Stimulated activated CD8-positive, alpha-beta memory T cell treated with anti-CD3 and anti-CD28 coated beads, Interleukin-7, amount 100 ng/mL, for 1 hour (primary cell): ENCODE results near the gene ABLIM2.

Experiments used
- DNase-seq, 2 donors: peaks; one replicate each; pipeline ENCODE4 v3.0.0-alpha.2; 2020; ENCODE audit warnings: low read depth in 2 of 2

Gene ABLIM2

GRCh38 chr4:8175686-8176085 lies 17.1 kb upstream of the ABLIM2 start:
- no peak for DNase-seq

GRCh38 chr4:8174970-8175369 lies 16.4 kb upstream of the ABLIM2 start:
- DNase-seq = no peak

- DNase-seq = no peak
Observed at GRCh38 chr4:8173492-8174242, 15.1 kb upstream of the ABLIM2 start.

- DNase-seq = no peak
Observed at GRCh38 chr4:8171984-8172924, 13.6 kb upstream of the ABLIM2 start.

GRCh38 chr4:8171266-8171665 lies 12.7 kb upstream of the ABLIM2 start:
- no peak for DNase-seq

GRCh38 chr4:8170341-8170740 lies 11.7 kb upstream of the ABLIM2 start:
- DNase-seq = no peak

- DNase-seq = no peak
Observed at GRCh38 chr4:8169763-8170162, 11.2 kb upstream of the ABLIM2 start.

- no peak for DNase-seq
Observed at GRCh38 chr4:8168832-8169598, 10.4 kb upstream of the ABLIM2 start.

- no peak for DNase-seq
Observed at GRCh38 chr4:8168232-8168631, 9.6 kb upstream of the ABLIM2 start.

- DNase-seq = no peak
Observed at GRCh38 chr4:8167815-8168214, 9.2 kb upstream of the ABLIM2 start.

GRCh38 chr4:8167291-8167690 lies 8.7 kb upstream of the ABLIM2 start:
- DNase-seq = no peak

GRCh38 chr4:8165374-8165896 lies 6.8 kb upstream of the ABLIM2 start:
- no peak for DNase-seq

GRCh38 chr4:8164687-8165086 lies 6.1 kb upstream of the ABLIM2 start:
- DNase-seq = no peak

- no peak for DNase-seq
Observed at GRCh38 chr4:8164194-8164565, 5.6 kb upstream of the ABLIM2 start.

GRCh38 chr4:8163436-8164193 lies 5.0 kb upstream of the ABLIM2 start:
- DNase-seq = no peak

- DNase-seq = no peak
Observed at GRCh38 chr4:8163026-8163425, 4.4 kb upstream of the ABLIM2 start.

GRCh38 chr4:8162625-8163024 lies 4.0 kb upstream of the ABLIM2 start:
- no peak for DNase-seq

- DNase-seq = no peak
Observed at GRCh38 chr4:8160572-8160971, 2.0 kb upstream of the ABLIM2 start.

GRCh38 chr4:8160233-8160560 lies 1.6 kb upstream of the ABLIM2 start:
- no peak for DNase-seq

- no peak for DNase-seq
Observed at GRCh38 chr4:8159537-8160232, 1.1 kb upstream of the ABLIM2 start.
